Measurements from ENCODE around the gene F2RL2.

GRCh38 chr5:76660360-76660759, 37.2 kb upstream of the F2RL2 start:
- no peak for TF ChIP-seq CTCF (IDR thresholded peaks at IDR 0.05; ENCODE audit: low read length)
- TF ChIP-seq EZH2 (optimal IDR thresholded peaks at IDR 0.05; ENCODE audit: low read depth, low read length), result no peak
- TF ChIP-seq EZH2phosphoT487 (IDR thresholded peaks at IDR 0.05; ENCODE audit: low read length), result no peak

Data from MM.1S (cell line).